H1 (cell line): ENCODE results near the gene GPR37. TPM values are rescaled to one million over a fixed set of nuclear protein-coding genes. Genes with fewer than 3 reads are reported as not detected.

Experiments
- CTCF ChIA-PET: fragments of 300-600 bp; sonication (Branson Sonifier 250); formaldehyde crosslinking; loops from one replicate; lab custom pipeline; 2021; ENCODE audit not compliant: partially characterized antibody; lab: Charles Lee
- POLR2A ChIA-PET: fragments of 300-600 bp; sonication (Branson Sonifier 250); formaldehyde crosslinking; loops from one replicate; lab custom pipeline; 2021; ENCODE audit warnings: inconsistent platforms; ENCODE audit not compliant: partially characterized antibody; lab: Charles Lee
- DNase-seq, 2 experiments: peaks; one replicate each; pipeline versions ENCODE4 v3.0.0 to v3.0.0-alpha.2; 2010 to 2022; ENCODE audit warnings: low spot score in 2 of 2, low read depth in 1 of 2, mixed read lengths in 1 of 2
- FAIRE-seq: peaks from 2 replicates; lab custom pipeline; 2011; peaks lifted over from hg19 to GRCh38; lab: Jason Lieb, UNC
- H2AFZ ChIP-seq: 2 replicates; pipeline ENCODE4 v1.8.1; 2012; ENCODE audit warnings: low read length, inconsistent platforms
- H2AK5ac ChIP-seq: 2 replicates; pipeline ENCODE4 v1.6.1; 2013; ENCODE audit warnings: low read depth, low read length
- H2BK120ac ChIP-seq: replicated peaks from 2 replicates; pipeline ENCODE3; 2013; ENCODE audit warnings: low read depth, low read length, inconsistent platforms
- H2BK12ac ChIP-seq: 2 replicates; pipeline ENCODE4 v1.6.1; 2013; ENCODE audit warnings: low read depth, low read length
- H2BK15ac ChIP-seq: 2 replicates; pipeline ENCODE4 v1.6.1; 2013; ENCODE audit warnings: low read length
- H2BK20ac ChIP-seq: 2 replicates; pipeline ENCODE4 v1.6.1; 2013; ENCODE audit warnings: low read length
- H2BK5ac ChIP-seq: 2 replicates; pipeline ENCODE4 v1.6.1; 2013; ENCODE audit warnings: low read depth, low read length
- H3K14ac ChIP-seq: 2 replicates; pipeline ENCODE4 v1.6.1; 2013; ENCODE audit warnings: inconsistent platforms; ENCODE audit not compliant: insufficient read length
- H3K18ac ChIP-seq: 2 replicates; pipeline ENCODE4 v1.6.1; 2013; ENCODE audit warnings: low read length; ENCODE audit errors: extremely low read depth
- H3K23ac ChIP-seq: 2 replicates; pipeline ENCODE4 v1.6.1; 2013; ENCODE audit warnings: inconsistent platforms; ENCODE audit not compliant: insufficient read length
- H3K23me2 ChIP-seq: 2 replicates; pipeline ENCODE4 v1.6.1; 2013; ENCODE audit warnings: low read depth, low read length
- H3K27ac ChIP-seq: 2 replicates; pipeline ENCODE4 v1.6.1; 2011; ENCODE audit warnings: low read depth, low read length, inconsistent platforms
- H3K27me3 ChIP-seq, 4 experiments: replicated peaks in 1 of 4; 1 replicate in 1 of 4; 2 replicates in 3 of 4; pipeline versions ENCODE4 v1.6.1 to v1.8.1; 2011 to 2013; ENCODE audit warnings: low read length in 3 of 4, mild to moderate bottlenecking in 3 of 4, inconsistent platforms in 2 of 4, mixed read lengths in 2 of 4, moderate library complexity in 1 of 4; ENCODE audit not compliant: control insufficient read depth in 3 of 4, insufficient read depth in 3 of 4; ENCODE audit errors: extremely low read depth in 1 of 4
- H3K36me3 ChIP-seq, 4 experiments: 2 replicates each; pipeline versions ENCODE4 v1.6.1 to v1.8.1; 2011 to 2013; ENCODE audit warnings: mild to moderate bottlenecking in 4 of 4, low read length in 3 of 4, moderate library complexity in 2 of 4, control low read depth in 1 of 4, inconsistent platforms in 1 of 4; ENCODE audit not compliant: insufficient read depth in 4 of 4, control insufficient read depth in 2 of 4
- H3K4ac ChIP-seq: replicated peaks from 2 replicates; pipeline ENCODE3; 2013; ENCODE audit warnings: low read length, low read depth, mixed read lengths, inconsistent platforms; ENCODE audit not compliant: insufficient read length
- H3K4me1 ChIP-seq, 4 experiments: replicated peaks in 1 of 4; 1 replicate in 1 of 4; 2 replicates in 3 of 4; pipeline versions ENCODE4 v1.6.1 to v1.8.1; 2011 to 2013; ENCODE audit warnings: low read length in 3 of 4, inconsistent platforms in 2 of 4, mixed read lengths in 1 of 4; ENCODE audit not compliant: insufficient read depth in 4 of 4, control insufficient read depth in 3 of 4
- H3K4me2 ChIP-seq, 2 experiments: 2 replicates each; pipeline versions ENCODE4 v1.6.1 to v1.8.1; 2011 to 2013; ENCODE audit warnings: low read depth in 2 of 2, low read length in 2 of 2, control low read depth in 1 of 2, inconsistent platforms in 1 of 2, mild to moderate bottlenecking in 1 of 2; ENCODE audit not compliant: insufficient read depth in 1 of 2
- H3K4me3 ChIP-seq, 4 experiments: fragments of 200-600, 300-600 bp in 1 of 4; sonication (generic), shearing (Covaris generic), sonication (Bioruptor Twin) in 1 of 4; 2 replicates each; pipeline versions ENCODE4 v1.5.1 to v1.8.1; 2011 to 2016; ENCODE audit warnings: low read length in 4 of 4, low read depth in 3 of 4, control low read depth in 2 of 4, inconsistent platforms in 2 of 4, mild to moderate bottlenecking in 2 of 4, mixed read lengths in 1 of 4, moderate library complexity in 1 of 4; ENCODE audit not compliant: insufficient read depth in 2 of 4; ENCODE audit errors: extremely low read depth in 1 of 4
- H3K56ac ChIP-seq: replicated peaks from 2 replicates; pipeline ENCODE3; 2013; ENCODE audit warnings: low read depth, mild to moderate bottlenecking, mixed read lengths, low read length, inconsistent platforms; ENCODE audit not compliant: insufficient read length
- H3K79me1 ChIP-seq: 2 replicates; pipeline ENCODE4 v1.6.1; 2013; ENCODE audit warnings: low read depth, low read length, control low read depth
- H3K79me2 ChIP-seq, 2 experiments: 2 replicates each; pipeline versions ENCODE4 v1.6.1 to v1.8.1; 2012 to 2013; ENCODE audit warnings: low read length in 2 of 2, mild to moderate bottlenecking in 2 of 2, inconsistent platforms in 1 of 2; ENCODE audit not compliant: insufficient read depth in 2 of 2, control insufficient read depth in 1 of 2
- H3K9ac ChIP-seq, 4 experiments: replicated peaks in 1 of 4; 1 replicate in 1 of 4; 2 replicates in 3 of 4; pipeline versions ENCODE4 v1.6.1 to v1.8.1; 2011 to 2013; ENCODE audit warnings: low read depth in 3 of 4, low read length in 3 of 4, control low read depth in 2 of 4, mild to moderate bottlenecking in 2 of 4, moderate library complexity in 2 of 4, inconsistent platforms in 1 of 4; ENCODE audit errors: extremely low read depth in 1 of 4
- H3K9me3 ChIP-seq, 2 experiments: 2 replicates each; pipeline versions ENCODE4 v1.6.1 to v1.8.1; 2012 to 2013; ENCODE audit warnings: mild to moderate bottlenecking in 2 of 2, moderate library complexity in 2 of 2, control low read depth in 1 of 2, inconsistent platforms in 1 of 2, low read depth in 1 of 2, low read length in 1 of 2, mixed read lengths in 1 of 2; ENCODE audit not compliant: insufficient read depth in 2 of 2
- H4K20me1 ChIP-seq, 2 experiments: replicated peaks in 1 of 2; 2 replicates each; pipeline versions ENCODE3 to v1.8.1; 2011 to 2013; ENCODE audit warnings: inconsistent platforms in 2 of 2, low read length in 2 of 2, mild to moderate bottlenecking in 1 of 2; ENCODE audit not compliant: insufficient read depth in 2 of 2, control insufficient read depth in 1 of 2
- H4K5ac ChIP-seq: 2 replicates; pipeline ENCODE4 v1.6.1; 2013; ENCODE audit warnings: low read length, low read depth, mixed read lengths, inconsistent platforms; ENCODE audit not compliant: insufficient read length
- H4K8ac ChIP-seq: 2 replicates; pipeline ENCODE4 v1.8.0; 2013; ENCODE audit warnings: mild to moderate bottlenecking, moderate library complexity, low read length, inconsistent platforms; ENCODE audit not compliant: insufficient read depth; ENCODE audit errors: extremely low read depth
- H4K91ac ChIP-seq: replicated peaks from 2 replicates; pipeline ENCODE3; 2013; ENCODE audit warnings: low read length, mixed read lengths, inconsistent platforms; ENCODE audit not compliant: insufficient read length
- ASH2L ChIP-seq: fragments of 200-600, 300-600 bp; sonication (generic); IDR thresholded peaks from one replicate; pipeline ENCODE4 v1.7.1; 2017; ENCODE audit warnings: low read length
- CBX5 ChIP-seq: fragments of 300-800, 300-1000 bp; sonication (generic); IDR thresholded peaks from 2 replicates; pipeline ENCODE4 v1.7.1; 2016; ENCODE audit warnings: antibody characterized with exemption, low read length, low read depth
- FOSL1 ChIP-seq: IDR thresholded peaks from 2 replicates; pipeline ENCODE4 v1.6.1; 2011; ENCODE audit warnings: mild to moderate bottlenecking, low read depth, low read length, moderate library complexity; ENCODE audit not compliant: insufficient read depth
- JUND ChIP-seq: IDR thresholded peaks from 2 replicates; pipeline ENCODE4 v1.6.1; 2011; ENCODE audit warnings: mild to moderate bottlenecking, improper control_type of control experiment, low read length
- KDM1A ChIP-seq: fragments of 200-600, 300-600 bp; sonication (generic); IDR thresholded peaks from 2 replicates; pipeline ENCODE4 v1.7.1; 2016; ENCODE audit warnings: mild to moderate bottlenecking, low read length, borderline replicate concordance
- SP1 ChIP-seq: IDR thresholded peaks from 2 replicates; pipeline ENCODE4 v1.6.1; 2011; ENCODE audit warnings: low read depth, low read length
- SP2 ChIP-seq: IDR thresholded peaks from 2 replicates; pipeline ENCODE4 v1.6.1; 2012; ENCODE audit warnings: mild to moderate bottlenecking, low read length, inconsistent platforms
- ZNF274 ChIP-seq: IDR thresholded peaks from 2 replicates; pipeline ENCODE4 v1.7.0; 2012; ENCODE audit warnings: low read length, borderline replicate concordance; ENCODE audit errors: extremely low read depth
- WGBS, 2 experiments: shearing (Covaris generic) in 1 of 2; methylation state at CpG; one replicate each; pipeline versions ENCODE4 v1.1.6 to v1.1.7; 2013 to 2015; ENCODE audit warnings: low lambda C conversion rate in 2 of 2, mixed read lengths in 2 of 2, inconsistent platforms in 1 of 2, low coverage in 1 of 2, missing lambda C conversion rate in 1 of 2; ENCODE audit not compliant: insufficient replicate concordance in 2 of 2, insufficient coverage in 1 of 2, insufficient read length in 1 of 2; ENCODE audit errors: extremely low coverage in 1 of 2, missing lambda C conversion rate in 1 of 2; 5-methylcytosine and 5-hydroxymethylcytosine counted together
- long read RNA-seq, 2 experiments: library from RNA in 1 of 2; library from capped mRNA in 1 of 2; stranded (forward); transcript quantifications; one replicate each; pipeline ENCODE4 v2.0.0, GENCODE V29; 2021; ENCODE audit warnings: inconsistent platforms in 1 of 2
- polyA minus RNA-seq, 3 experiments: library from RNA; depleted of rRNA, polyadenylated mRNA; stranded (reverse); fragments of >200 nt; gene quantifications; 1 replicate in 2 of 3; 2 replicates in 1 of 3; pipeline ENCODE4 v1.2.3, GENCODE V29; 2011
- polyA plus RNA-seq, 7 experiments: library from polyadenylated mRNA; depleted of rRNA in 3 of 7; stranded (reverse) in 5 of 7; unstranded in 2 of 7; fragments of >200 nt in 5 of 7; fragments of 200-250 nt in 2 of 7; gene quantifications; 1 replicate in 5 of 7; 2 replicates in 1 of 7; 4 replicates in 1 of 7; pipeline versions ENCODE4 v1.2.1 to v1.2.3, GENCODE V29; 2011 to 2013; ENCODE audit warnings: missing spikeins in 2 of 7, mixed read lengths in 2 of 7
- total RNA-seq: library from RNA; stranded (reverse); fragmentation: NEBNext Ultra II Directional; extraction: Animal tissue kit (Norgen Biotek cat#: 25700); gene quantifications from 2 replicates; pipeline ENCODE4 v1.2.1, GENCODE V29; 2021

GPR37 gene
- 15.5 and 17.4 TPM in 2 replicates for total RNA-seq
- 1.5 and 3.1 TPM in 2 replicates for polyA plus RNA-seq (2011; rRNA removed)
- 2.2 TPM for polyA plus RNA-seq (2011; cell fraction: cytosol; rRNA removed)
- polyA plus RNA-seq (2011; cell fraction: nucleus; rRNA removed): 3.0 TPM
- 5.0 to 7.8 TPM (median 6.1 TPM) in 4 replicates for polyA plus RNA-seq (2012, experiment 1 of 2)
- 5.4 TPM for polyA plus RNA-seq (2012, experiment 2 of 2)
- 24.4 TPM for polyA plus RNA-seq (2013, experiment 1 of 2)
- 24.6 TPM for polyA plus RNA-seq (2013, experiment 2 of 2)
- 3.4 and 4.6 TPM in 2 replicates for polyA minus RNA-seq (2011; rRNA and poly(A)+ RNA removed)
- polyA minus RNA-seq (2011; cell fraction: cytosol; rRNA and poly(A)+ RNA removed): 2.7 TPM
- polyA minus RNA-seq (2011; cell fraction: nucleus; rRNA and poly(A)+ RNA removed): 5.5 TPM
- long read RNA-seq, experiment 1, transcript GPR37-201 (2 exons, 3,021 nt): major isoform, 16 of 25 reads
- long read RNA-seq, experiment 1, partial matches to known transcripts: 0 of 25 reads
- long read RNA-seq, experiment 1, other reads (novel, unspliced or antisense): 9 of 25 reads
- long read RNA-seq, experiment 2, partial matches to known transcripts: 2 of 2 reads
- long read RNA-seq, experiment 2, other reads (novel, unspliced or antisense): 0 of 2 reads

GRCh38 chr7:124765401-124766352 lies at the start of gene GPR37:
TSS of gene GPR37 (minus strand) at chr7:124765792. CDS start at chr7:124764976, 816 bp downstream.
- Histone ChIP-seq H2BK12ac (peak within 1 kb of the TSS; percentile 94), H2BK20ac (no peak within 1 kb of the TSS), H3K79me2 (peaks cover 0 to 19% of the 10 kb centered on the region in 2 experiments; a peak in 2 of 4 replicates), H3K23ac (no peak within 1 kb of the TSS), H3K4me1 (peaks cover 5 to 9% (median 6%) of the 10 kb centered on the region in 4 experiments; a peak in 6 of 7 replicates), H3K23me2 (peaks cover 24% of the 10 kb centered on the region), H2BK5ac (peak within 1 kb of the TSS; percentile 92), H3K27ac (no peak within 1 kb of the TSS), H4K20me1 (peaks cover 0 to 5% of the 10 kb centered on the region in 2 experiments), H3K36me3 (no peaks in the 10 kb centered on the region), H3K14ac (no peak within 1 kb of the TSS), H3K18ac (peak within 1 kb of the TSS; percentile 83), H3K27me3 (peaks cover 5 to 24% (median 18%) of the 10 kb centered on the region in 4 experiments; a peak in 6 of 7 replicates), H3K56ac (no peak within 1 kb of the TSS), H3K4me2 (peak within 1 kb of the TSS; percentile 96 to 100), H2BK120ac (peak within 1 kb of the TSS; percentile 81), H4K8ac (no peak within 1 kb of the TSS), H2AK5ac (no peak within 1 kb of the TSS), H3K4me3 (peak within 1 kb of the TSS; percentile 66 to 86 (median 76)), H4K5ac (peak within 1 kb of the TSS; percentile 90), H3K4ac (peak within 1 kb of the TSS; percentile 87), H2BK15ac (peak within 1 kb of the TSS; percentile 72; the same call in 1 of the 2 replicates), H3K9me3 (no peaks in the 10 kb centered on the region), H3K9ac (peak within 1 kb of the TSS in 3 of 4 experiments; percentile 49 to 70 (median 55); a peak in 5 of 7 replicates), H4K91ac (peak within 1 kb of the TSS; percentile 80), H2AFZ (peak within 1 kb of the TSS; percentile 99), H3K79me1 (no peaks in the 10 kb centered on the region)
- ChIA-PET CTCF (interaction anchor here (0.7 to 2.7 kb wide), 14 partner anchors 11 to 665 kb away, joined by 3 to 14 read pairs (median 4); no protein-coding TSS in a partner anchor), POLR2A (interaction anchor here (1.1 to 1.4 kb wide), 3 partner anchors 11 to 46 kb away, joined by 3 to 4 read pairs (median 4); no protein-coding TSS in a partner anchor)
- WGBS, 2 experiments: 3% methylated on average over 35 of the region's 81 CpGs; no CpG with 5 or more reads in 1 of the 2 experiments
- peak; percentile 59 to 85 for DNase-seq
- FAIRE-seq: no peak
- TF ChIP-seq KDM1A (peak; percentile 69; the same call in 1 of the 2 replicates), SP2 (no peak), CBX5 (no peak), JUND (no peak), ASH2L (peak; percentile 98), SP1 (no peak), ZNF274 (no peak), FOSL1 (no peak)
